Measurements from ENCODE around the gene SLC15A4.

- TF ChIP-seq EZH2 (optimal IDR thresholded peaks at IDR 0.05; ENCODE audit: low read depth, low read length) (no peak), CTCF (IDR thresholded peaks at IDR 0.05; ENCODE audit: low read length) (no peak)
Observed at GRCh38 chr12:128819293-128820144, 4.2 kb downstream of the SLC15A4 start.
